Amygdala (tissue), 56 donors: Measurements from ENCODE around the gene TADA3.

Experiments
- DNase-seq, 56 donors: peaks; one replicate each; lab custom pipeline; 2025; lab: John Stamatoyannopoulos, UW

Gene TADA3

DNA sequence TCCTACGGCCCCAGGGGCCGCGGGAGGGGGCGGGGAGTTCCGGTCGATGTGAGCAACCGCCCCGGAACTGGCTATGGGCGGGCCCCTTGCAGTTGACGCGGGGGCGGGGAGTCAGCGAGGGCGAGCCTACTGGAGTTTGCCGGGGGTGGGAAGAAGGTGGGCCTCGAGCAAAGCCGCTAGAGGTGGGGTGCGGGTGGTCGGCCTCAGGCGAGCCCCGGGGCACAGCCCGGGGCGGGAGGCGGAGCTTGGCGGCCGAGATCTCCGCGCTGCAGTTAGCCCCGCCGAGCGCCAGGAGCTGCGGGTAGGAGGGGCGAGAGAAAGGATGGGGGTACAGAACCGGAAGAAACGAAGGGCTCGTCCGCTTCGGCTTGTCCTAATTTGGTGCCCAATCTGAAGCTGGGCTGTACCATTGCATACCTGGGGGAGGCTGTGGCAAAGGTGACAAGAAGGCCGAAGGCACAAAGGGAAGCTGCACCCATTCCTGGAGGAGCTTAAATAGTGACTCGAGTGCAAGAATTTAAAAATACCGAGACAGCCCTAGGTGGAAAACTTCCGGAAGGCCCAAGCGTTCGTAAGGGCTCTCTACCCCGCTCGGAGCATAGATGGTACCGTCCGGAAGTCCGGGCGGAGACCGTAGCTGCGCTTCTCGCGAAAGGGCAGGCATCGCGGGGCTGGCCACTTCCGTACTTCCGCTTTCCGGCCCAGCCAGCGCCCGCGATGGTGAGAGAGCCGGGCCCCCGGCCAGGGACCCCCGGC, at the start of gene TADA3, which contains the start of gene ARPC4:
TADA3 (minus strand) TSS at position 69 of the 756 bp plus-strand sequence. CDS start 1,007 bp downstream, outside the sequence.
ARPC4 (plus strand) TSS at position 678 of the 756 bp plus-strand sequence; CDS start at position 718, 40 bp downstream.
- peak; percentile 60 to 99 (median 92) for DNase-seq

- no peak for DNase-seq
Observed at GRCh38 chr3:9841015-9841414, 48.7 kb upstream of the TADA3 start.

GRCh38 chr3:9838856-9839255, 46.6 kb upstream of the TADA3 start:
- no peak for DNase-seq

GRCh38 chr3:9837701-9838582, 45.7 kb upstream of the TADA3 start:
- no peak for DNase-seq

DNA sequence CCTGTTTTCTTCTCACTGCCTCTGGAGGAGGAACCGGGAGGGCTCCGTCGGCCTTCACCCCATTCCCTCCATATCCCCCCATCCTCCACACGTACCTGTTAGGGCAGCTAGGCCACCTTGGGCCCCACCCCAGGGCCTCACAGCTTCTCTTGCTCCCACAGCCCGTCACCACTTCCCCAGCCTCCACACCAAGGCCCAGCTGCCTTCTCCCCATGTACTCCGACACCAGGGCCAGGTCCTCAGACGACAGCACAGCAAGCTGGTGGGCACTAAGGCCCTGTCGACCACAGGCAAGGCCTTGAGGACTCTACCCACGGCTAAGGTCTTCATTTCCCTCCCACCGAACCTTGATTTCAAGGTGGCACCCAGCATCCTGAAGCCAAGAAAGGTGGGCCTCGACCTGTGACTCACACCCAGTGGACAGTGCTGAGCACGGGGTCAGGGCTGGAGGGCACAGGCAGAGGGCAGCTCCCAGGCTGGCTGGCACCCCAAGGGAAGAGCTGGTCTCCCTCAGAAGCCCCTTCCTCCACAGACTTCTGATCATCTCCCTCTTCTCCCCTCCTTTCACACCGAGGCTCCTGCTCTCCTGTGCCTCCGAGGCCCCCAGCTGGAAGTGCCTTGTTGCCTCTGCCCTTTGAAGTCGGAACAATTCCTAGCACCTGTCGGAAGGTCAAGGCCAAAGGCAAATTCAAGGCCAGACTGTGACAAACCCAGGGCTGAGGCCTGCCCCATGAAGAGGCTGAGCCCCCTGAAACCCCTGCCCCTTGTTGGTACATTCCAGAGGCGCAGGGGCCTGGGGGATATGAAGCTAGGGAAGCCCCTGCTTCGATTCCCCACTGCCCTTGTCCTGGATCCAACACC, 42.5 kb upstream of the TADA3 start:
- DNase-seq: no peak

- no peak for DNase-seq
Observed at GRCh38 chr3:9833078-9833477, 40.8 kb upstream of the TADA3 start.

GRCh38 chr3:9831253-9831652, 39.0 kb upstream of the TADA3 start:
- no peak for DNase-seq

- no peak for DNase-seq
Observed at GRCh38 chr3:9828801-9829755, 36.8 kb upstream of the TADA3 start.

DNA sequence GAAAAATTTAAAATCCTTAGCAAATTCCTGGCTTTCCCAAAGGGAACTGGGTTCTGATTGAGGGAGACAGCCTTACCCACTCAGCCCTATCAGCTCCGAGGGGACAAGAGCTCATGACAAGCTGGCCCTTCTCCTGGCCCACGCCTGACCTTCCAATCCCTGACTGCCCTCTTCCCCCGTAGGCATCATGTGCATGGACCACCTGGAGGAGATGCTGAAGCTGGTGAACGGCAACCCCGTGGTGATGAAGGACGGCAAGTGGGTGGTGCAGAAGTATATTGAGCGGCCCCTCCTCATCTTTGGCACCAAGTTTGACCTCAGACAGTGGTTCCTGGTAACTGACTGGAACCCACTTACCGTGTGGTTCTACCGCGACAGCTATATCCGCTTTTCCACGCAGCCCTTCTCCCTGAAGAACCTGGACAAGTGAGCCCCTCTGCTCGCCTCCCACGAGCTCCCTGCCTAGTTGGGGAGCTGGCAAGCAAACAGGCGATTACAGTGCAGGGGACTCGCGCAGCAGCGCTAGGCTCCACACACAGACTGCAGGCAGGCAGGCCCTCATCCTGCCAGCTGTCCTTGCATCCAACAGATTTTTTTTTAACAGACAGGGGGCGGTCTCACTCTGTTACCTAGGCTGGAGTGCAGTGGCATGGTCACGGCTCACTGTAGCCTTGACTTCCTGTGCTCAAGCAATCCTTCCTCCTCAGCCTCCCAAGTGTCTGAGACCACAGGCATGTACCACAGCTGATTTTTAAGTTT, 34.7 kb upstream of the TADA3 start:
- DNase-seq: no peak

DNA sequence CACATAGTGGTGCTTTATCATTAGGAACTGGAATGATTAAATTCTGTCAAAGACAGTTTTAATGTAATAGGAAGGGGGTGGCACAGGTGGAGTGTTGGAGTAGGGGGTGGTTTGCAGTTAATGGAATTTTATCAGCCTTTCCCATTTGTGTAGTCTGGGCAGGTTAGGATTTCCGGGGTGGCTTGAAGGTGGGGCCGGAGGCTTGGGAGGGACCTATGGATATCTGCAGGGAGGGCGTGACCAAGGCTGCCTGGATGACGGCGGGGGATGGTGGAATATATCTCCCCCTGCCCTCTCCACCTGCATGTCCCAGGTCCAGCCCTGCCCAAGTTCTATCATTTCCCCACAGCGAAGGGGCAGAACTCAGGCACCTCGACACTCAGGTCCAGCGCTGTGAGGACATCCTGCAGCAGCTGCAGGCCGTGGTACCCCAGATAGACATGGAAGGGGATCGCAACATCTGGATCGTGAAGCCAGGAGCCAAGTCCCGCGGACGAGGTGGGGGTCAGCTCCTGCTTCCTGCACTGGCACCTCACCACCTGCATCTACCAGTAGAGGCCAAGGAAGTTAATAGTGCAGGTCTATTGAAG, 33.3 kb upstream of the TADA3 start:
- no peak for DNase-seq

- no peak for DNase-seq
Observed at GRCh38 chr3:9820946-9821345, 28.7 kb upstream of the TADA3 start.

- no peak for DNase-seq
Observed at GRCh38 chr3:9820543-9820942, 28.3 kb upstream of the TADA3 start.

GRCh38 chr3:9818666-9819335, 26.5 kb upstream of the TADA3 start:
- no peak for DNase-seq

DNA sequence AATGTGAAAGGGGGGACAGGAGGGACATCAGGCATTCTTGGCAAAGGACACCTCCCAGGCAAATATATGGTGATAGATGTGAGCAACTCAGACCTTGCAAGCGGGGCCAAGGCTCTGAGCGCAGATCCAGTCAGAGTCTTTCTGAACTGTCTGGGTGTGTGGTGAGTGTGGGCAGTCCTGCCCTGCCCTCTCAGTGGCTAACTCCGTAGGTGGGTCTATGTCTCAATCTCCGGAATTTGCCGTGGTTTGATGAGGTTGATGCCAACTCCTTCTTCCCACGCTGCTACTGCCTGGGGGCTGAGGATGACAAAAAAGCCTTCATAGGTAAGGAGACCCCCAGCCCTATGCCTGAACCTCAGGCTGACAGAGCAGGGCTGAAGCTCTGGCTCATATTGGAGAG, 25.2 kb upstream of the TADA3 start:
- DNase-seq: no peak

DNA sequence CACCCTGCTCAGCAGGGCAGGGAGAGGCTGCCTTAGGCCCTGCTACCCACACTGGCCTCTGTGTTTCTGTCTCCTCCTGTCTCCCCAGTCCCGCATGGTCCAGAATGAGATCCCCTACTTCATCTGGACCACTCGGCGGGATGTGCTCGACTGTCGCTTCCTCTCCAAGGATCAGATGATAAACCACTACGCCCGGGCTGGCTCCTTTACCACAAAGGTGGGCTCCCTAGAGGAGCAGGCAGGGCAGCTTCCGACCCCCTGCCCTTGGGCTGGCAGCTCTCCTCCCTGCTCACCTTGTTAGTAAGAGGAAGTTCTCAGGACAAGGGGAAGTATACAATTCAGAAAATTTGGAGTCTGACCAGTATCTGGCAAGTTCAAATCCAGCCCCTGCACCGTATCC, 23.7 kb upstream of the TADA3 start:
- no peak for DNase-seq

DNA sequence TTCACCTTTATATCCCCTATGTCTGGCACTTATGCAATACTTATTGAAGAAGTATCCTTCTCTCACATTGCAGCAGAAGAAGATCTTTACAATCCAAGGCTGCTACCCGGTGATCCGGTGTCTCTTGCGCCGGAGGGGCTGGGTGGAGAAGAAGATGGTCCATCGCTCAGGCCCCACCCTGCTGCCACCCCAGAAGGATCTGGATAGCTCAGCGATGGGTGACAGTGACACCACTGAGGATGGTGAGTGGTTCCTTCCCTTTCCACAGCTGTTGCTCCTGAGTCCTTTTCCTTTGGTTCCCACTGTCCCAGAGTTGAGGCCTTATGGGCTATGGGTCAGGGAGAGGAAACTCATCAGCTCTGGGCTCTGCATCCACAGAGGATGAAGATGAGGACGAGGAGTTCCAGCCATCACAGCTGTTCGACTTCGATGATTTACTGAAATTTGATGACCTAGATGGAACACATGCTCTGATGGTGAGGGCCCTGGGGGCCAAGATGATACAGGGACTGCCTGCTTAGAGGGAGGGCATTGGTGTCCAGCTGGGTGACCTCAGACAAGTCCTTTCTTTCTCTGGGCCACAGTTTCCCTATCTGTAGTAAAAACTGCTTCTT, 20.7 kb upstream of the TADA3 start:
- DNase-seq: no peak

GRCh38 chr3:9810846-9811245, 18.6 kb upstream of the TADA3 start:
- no peak for DNase-seq
